ENCODE results near the gene CNDP1. TPM values are rescaled to one million over a fixed set of nuclear protein-coding genes. Genes with fewer than 3 reads are reported as not detected.

Gene CNDP1
- total RNA-seq, 1 donor from 2014 or later: not detected

DNA sequence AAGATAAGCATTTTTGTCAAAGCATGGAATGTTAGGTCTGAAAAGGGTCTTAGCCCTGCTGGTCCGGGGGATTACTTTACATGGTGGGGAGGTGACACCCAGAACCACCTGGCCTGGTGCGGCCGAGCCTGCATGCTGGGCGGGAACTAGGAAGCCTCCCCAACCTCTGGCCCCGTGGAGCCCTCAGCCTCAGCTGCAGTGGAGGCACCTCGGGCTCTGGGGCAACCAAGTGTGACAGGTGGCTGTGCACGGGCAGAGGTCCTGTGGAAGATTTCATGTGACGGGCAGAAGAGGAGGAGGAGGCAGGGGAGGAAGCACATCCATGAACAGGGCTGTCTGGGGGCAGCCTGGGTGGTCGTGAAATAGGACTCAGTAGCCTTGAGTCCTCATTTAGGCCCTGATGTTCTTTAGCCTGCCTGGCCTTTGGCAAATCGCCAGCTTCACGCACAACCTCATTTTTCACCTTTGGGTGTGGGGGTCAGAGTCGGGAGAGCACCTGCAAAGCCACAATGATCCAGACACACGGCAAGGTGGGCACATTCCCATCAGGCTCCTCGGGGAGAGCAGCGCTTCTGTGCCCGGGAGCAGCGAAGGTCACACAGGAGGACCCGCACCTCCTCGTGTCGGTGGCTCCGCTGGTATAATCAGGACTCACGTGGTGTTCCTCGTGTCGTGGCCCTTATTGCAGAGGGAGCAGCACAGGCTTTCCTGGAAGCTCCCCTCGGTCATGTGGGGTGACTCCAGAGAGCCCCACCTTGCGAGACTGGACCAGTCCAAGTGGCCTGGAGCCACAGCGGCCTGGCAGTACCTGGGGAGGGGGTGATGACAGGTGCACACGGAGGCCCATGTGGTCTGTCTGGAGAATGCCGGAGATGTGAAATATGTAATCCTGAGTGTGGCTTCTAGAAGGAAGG, 24.2 kb upstream of the CNDP1 start:
- Histone ChIP-seq H2AFZ (ENCODE audit: low read depth, low read length) (no peak overlapping the region), H3K9ac (ENCODE audit: low read length) (no peak overlapping the region), H3K4me3 (ENCODE audit: insufficient read depth, low read depth, low read length) (no peak overlapping the region), H4K20me1 (ENCODE audit: insufficient read depth, low read length) (peaks cover 12% of the 10 kb centered on the region), H3K4me1 (ENCODE audit: insufficient read depth, low read length) (no peaks in the 10 kb centered on the region), H3K27ac (ENCODE audit: low read depth, low read length) (no peak overlapping the region), H3K79me2 (ENCODE audit: insufficient read depth, low read length) (no peaks in the 10 kb centered on the region), H3K36me3 (ENCODE audit: insufficient read depth, low read length) (peaks cover 19% of the 10 kb centered on the region), H3K27me3 (ENCODE audit: insufficient read depth, low read length) (no peaks in the 10 kb centered on the region), H3K4me2 (ENCODE audit: low read length) (no peak overlapping the region), H3K9me3 (ENCODE audit: insufficient read depth, low read depth, low read length) (no peaks in the 10 kb centered on the region)
- Mint-ChIP-seq H3K27ac (ENCODE audit: unreplicated experiment) (no peak overlapping the region), H3K4me1 (ENCODE audit: low read depth, unreplicated experiment) (no peaks in the 10 kb centered on the region), H3K9me3 (ENCODE audit: unreplicated experiment) (no peaks in the 10 kb centered on the region), H3K27me3 (ENCODE audit: low read depth, unreplicated experiment) (no peaks in the 10 kb centered on the region), H3K36me3 (ENCODE audit: low read depth, unreplicated experiment) (peaks cover 28% of the 10 kb centered on the region), H3K4me3 (ENCODE audit: unreplicated experiment) (no peak overlapping the region)
- no peak for FAIRE-seq
- TF ChIP-seq, protein P1, sequence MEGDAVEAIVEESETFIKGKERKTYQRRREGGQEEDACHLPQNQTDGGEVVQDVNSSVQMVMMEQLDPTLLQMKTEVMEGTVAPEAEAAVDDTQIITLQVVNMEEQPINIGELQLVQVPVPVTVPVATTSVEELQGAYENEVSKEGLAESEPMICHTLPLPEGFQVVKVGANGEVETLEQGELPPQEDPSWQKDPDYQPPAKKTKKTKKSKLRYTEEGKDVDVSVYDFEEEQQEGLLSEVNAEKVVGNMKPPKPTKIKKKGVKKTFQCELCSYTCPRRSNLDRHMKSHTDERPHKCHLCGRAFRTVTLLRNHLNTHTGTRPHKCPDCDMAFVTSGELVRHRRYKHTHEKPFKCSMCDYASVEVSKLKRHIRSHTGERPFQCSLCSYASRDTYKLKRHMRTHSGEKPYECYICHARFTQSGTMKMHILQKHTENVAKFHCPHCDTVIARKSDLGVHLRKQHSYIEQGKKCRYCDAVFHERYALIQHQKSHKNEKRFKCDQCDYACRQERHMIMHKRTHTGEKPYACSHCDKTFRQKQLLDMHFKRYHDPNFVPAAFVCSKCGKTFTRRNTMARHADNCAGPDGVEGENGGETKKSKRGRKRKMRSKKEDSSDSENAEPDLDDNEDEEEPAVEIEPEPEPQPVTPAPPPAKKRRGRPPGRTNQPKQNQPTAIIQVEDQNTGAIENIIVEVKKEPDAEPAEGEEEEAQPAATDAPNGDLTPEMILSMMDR (IDR thresholded peaks at IDR 0.05; ENCODE audit: insufficient read depth, low read depth, low read length): no peak
- no peak for TF ChIP-seq EZH2 (IDR thresholded peaks at IDR 0.05; ENCODE audit: insufficient read depth, low read length)
- DNase-seq (ENCODE audit: low read depth): no peak

DNA sequence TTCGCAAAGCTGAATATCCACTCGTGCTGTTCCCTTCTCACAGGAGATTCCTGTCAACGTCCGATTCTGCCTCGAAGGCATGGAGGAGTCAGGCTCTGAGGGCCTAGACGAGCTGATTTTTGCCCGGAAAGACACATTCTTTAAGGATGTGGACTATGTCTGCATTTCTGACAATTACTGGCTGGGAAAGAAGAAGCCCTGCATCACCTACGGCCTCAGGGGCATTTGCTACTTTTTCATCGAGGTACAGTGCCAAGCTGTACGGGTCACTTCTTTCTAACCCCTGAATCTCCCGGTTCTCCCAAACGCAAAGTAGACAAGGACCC, 23.6 kb upstream of the CNDP1 start:
- H3K4me1 ChIP-seq (ENCODE audit: insufficient read depth, low read length): no peaks in the 10 kb centered on the region
- peaks cover 16% of the 10 kb centered on the region for H3K36me3 ChIP-seq (ENCODE audit: insufficient read depth, low read length)
- no peak for TF ChIP-seq EZH2 (IDR thresholded peaks at IDR 0.05; ENCODE audit: insufficient read depth, low read length)
- TF ChIP-seq, protein P1 (IDR thresholded peaks at IDR 0.05; ENCODE audit: insufficient read depth, low read depth, low read length): no peak
- no peaks in the 10 kb centered on the region for H3K79me2 ChIP-seq (ENCODE audit: insufficient read depth, low read length)
- H3K36me3 Mint-ChIP-seq (ENCODE audit: low read depth, unreplicated experiment): peaks cover 25% of the 10 kb centered on the region
- H4K20me1 ChIP-seq (ENCODE audit: insufficient read depth, low read length): peaks cover 12% of the 10 kb centered on the region
- H3K9me3 Mint-ChIP-seq (ENCODE audit: unreplicated experiment): no peaks in the 10 kb centered on the region
- no peak for DNase-seq (ENCODE audit: low read depth)
- no peak overlapping the region for H3K4me2 ChIP-seq (ENCODE audit: low read length)
- no peaks in the 10 kb centered on the region for H3K27me3 Mint-ChIP-seq (ENCODE audit: low read depth, unreplicated experiment)
- no peaks in the 10 kb centered on the region for H3K27me3 ChIP-seq (ENCODE audit: insufficient read depth, low read length)
- no peak overlapping the region for H2AFZ ChIP-seq (ENCODE audit: low read depth, low read length)
- H3K9ac ChIP-seq (ENCODE audit: low read length): no peak overlapping the region
- H3K4me1 Mint-ChIP-seq (ENCODE audit: low read depth, unreplicated experiment): no peaks in the 10 kb centered on the region
- no peak for FAIRE-seq
- no peak overlapping the region for H3K27ac ChIP-seq (ENCODE audit: low read depth, low read length)
- no peak overlapping the region for H3K27ac Mint-ChIP-seq (ENCODE audit: unreplicated experiment)
- H3K4me3 Mint-ChIP-seq (ENCODE audit: unreplicated experiment): no peak overlapping the region
- H3K9me3 ChIP-seq (ENCODE audit: insufficient read depth, low read depth, low read length): no peaks in the 10 kb centered on the region
- H3K4me3 ChIP-seq (ENCODE audit: insufficient read depth, low read depth, low read length): no peak overlapping the region

DNA sequence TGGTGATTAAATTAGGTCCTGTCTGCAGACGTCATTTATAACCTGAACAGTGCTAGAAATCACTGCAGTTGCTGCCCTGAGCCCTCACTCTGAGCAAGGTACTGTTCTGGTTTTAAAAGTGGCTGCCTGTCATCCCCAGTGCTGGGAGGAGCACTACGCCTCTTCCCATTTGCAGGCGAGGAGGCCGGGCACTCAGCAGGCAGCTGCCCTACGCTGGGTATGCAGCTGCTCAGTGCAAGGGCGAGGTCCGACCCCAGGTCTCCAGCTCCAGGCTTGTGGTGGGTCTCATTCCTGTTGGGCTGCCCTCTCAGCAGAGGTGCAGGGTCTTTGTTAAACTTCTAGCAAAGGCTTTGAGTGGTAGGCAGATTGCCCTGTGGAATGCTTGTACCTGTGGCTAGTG, 22.5 kb upstream of the CNDP1 start:
- TF ChIP-seq, protein P1 (IDR thresholded peaks at IDR 0.05; ENCODE audit: insufficient read depth, low read depth, low read length): no peak
- no peak for TF ChIP-seq EZH2 (IDR thresholded peaks at IDR 0.05; ENCODE audit: insufficient read depth, low read length)
- Histone ChIP-seq H3K9ac (ENCODE audit: low read length) (no peak overlapping the region), H3K27ac (ENCODE audit: low read depth, low read length) (no peak overlapping the region), H2AFZ (ENCODE audit: low read depth, low read length) (no peak overlapping the region), H4K20me1 (ENCODE audit: insufficient read depth, low read length) (peaks cover 12% of the 10 kb centered on the region), H3K4me3 (ENCODE audit: insufficient read depth, low read depth, low read length) (no peak overlapping the region), H3K36me3 (ENCODE audit: insufficient read depth, low read length) (peaks cover 20% of the 10 kb centered on the region), H3K79me2 (ENCODE audit: insufficient read depth, low read length) (no peaks in the 10 kb centered on the region), H3K4me1 (ENCODE audit: insufficient read depth, low read length) (no peaks in the 10 kb centered on the region), H3K9me3 (ENCODE audit: insufficient read depth, low read depth, low read length) (no peaks in the 10 kb centered on the region), H3K27me3 (ENCODE audit: insufficient read depth, low read length) (no peaks in the 10 kb centered on the region), H3K4me2 (ENCODE audit: low read length) (no peak overlapping the region)
- no peak overlapping the region for H3K27ac Mint-ChIP-seq (ENCODE audit: unreplicated experiment)
- DNase-seq (ENCODE audit: low read depth): no peak
- H3K4me3 Mint-ChIP-seq (ENCODE audit: unreplicated experiment): no peak overlapping the region
- no peak for FAIRE-seq
- H3K36me3 Mint-ChIP-seq (ENCODE audit: low read depth, unreplicated experiment): peaks cover 21% of the 10 kb centered on the region
- no peaks in the 10 kb centered on the region for H3K27me3 Mint-ChIP-seq (ENCODE audit: low read depth, unreplicated experiment)
- H3K9me3 Mint-ChIP-seq (ENCODE audit: unreplicated experiment): no peaks in the 10 kb centered on the region
- no peaks in the 10 kb centered on the region for H3K4me1 Mint-ChIP-seq (ENCODE audit: low read depth, unreplicated experiment)
